T follicular helper cell (primary cell): ENCODE data around the gene HOXA9.

Experiments used
- DNase-seq: peaks from one replicate; pipeline ENCODE4 v3.0.0-alpha.2; 2020; ENCODE audit warnings: low read depth

The HOXA9 gene

DNA sequence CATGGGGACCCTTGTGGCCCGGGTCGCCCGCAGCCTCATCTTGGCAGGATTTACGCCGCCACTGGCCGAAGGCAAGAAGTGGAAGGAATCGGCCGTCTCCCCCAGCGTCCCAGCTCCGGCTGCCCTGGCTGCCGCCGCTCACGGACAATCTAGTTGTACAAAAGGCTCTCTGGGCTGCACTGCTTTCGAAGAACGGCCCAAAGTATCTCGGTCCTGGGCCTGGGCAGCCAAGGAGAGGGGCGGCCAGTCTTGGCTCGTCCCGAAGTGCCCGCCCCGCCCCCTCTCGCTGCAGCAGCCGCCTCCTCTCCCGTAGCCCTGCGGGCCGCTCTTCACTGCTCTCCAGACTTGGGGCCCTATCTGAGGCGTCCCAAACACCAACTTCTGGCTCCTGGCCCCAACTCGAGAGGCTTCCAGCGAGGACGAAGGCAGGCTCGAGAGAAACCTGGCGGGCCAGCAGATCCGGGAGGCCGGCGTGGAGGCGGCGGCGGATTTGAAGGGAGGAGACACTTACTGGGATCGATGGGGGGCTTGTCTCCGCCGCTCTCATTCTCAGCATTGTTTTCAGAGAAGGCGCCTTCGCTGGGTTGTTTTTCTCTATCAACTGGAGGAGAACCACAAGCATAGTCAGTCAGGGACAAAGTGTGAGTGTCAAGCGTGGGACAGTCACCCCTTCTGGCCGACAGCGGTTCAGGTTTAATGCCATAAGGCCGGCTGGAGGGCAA is 809 bp downstream of the HOXA9 start:
- DNase-seq, result no peak

DNA sequence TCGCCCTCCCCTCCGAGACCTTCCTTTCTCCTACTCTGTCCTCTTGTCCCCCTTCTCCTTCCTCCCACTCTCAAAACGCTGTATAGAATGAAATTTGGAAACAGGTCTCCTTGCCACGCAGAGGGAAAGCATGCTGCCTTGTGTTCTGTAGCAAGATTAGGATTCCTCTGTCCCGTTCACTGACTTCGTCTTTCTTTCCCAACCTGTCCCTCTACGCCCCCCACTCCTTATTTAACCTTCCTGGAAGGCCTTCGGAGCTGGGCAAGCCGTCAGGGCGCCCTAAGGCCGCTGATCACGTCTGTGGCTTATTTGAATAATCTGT is 1.3 kb downstream of the HOXA9 start:
- DNase-seq, result no peak

DNA sequence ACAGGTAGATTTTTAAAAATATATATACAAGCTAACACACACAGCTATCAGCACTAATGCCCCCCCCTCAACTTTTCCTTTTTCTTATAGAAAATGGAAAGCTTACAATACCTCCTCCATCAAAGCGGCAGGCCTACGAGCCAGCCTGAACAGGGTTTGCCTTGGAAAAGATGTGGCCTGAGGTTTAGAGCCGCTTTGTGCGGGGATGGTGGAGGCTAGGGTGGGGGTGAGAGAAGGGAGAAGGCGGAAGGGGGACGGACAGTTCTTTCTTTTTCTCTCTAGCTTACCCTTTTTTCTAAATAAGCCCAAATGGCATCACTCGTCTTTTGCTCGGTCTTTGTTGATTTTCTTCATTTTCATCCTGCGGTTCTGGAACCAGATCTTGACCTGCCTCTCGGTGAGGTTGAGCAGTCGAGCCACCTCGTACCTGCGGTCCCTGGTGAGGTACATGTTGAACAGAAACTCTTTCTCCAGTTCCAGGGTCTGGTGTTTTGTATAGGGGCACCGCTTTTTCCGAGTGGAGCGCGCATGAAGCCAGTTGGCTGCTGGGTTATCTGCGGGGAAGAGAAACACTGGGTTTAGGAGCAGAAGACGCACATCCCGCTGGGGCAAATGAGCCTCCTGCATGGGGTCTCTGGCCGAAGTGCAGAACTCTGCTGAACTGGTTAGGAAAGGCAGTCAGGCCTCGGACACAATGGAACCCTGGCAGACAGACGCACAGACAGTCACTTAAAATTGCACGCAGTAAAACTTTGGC is 1.9 kb downstream of the HOXA9 start:
- no peak for DNase-seq

DNA sequence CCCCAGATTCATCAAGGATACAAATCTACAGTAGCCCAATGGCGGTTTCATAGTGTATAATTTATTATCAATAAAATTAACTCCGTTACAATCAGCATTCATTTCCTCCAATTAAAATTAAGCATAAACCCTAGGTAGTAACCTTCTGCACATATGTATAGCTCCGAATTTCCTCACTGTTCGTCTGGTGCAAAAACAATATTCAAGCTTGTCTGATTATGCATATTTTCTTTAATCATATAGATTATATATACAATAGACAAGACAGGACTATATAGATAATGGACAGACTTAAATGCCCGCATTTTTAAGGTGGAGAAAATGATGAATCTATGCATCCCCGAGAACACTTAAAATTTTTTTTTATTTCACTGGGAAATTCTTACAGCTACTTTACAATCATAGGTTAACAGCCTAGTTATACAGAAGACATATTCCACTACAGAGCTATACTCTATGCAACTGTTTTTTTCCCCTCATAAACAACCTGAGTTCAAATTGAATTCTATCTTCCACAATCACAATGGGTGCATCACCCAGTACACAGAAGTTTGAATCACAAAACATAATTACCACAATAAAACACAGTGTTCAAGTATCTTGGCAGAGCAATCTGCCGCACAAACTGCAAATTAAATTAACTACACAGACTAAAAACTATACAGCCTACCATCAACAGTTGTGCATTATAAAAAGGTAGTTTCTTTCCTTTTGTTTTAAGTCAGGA is 2.6 kb downstream of the HOXA9 start:
- DNase-seq, result no peak

DNA sequence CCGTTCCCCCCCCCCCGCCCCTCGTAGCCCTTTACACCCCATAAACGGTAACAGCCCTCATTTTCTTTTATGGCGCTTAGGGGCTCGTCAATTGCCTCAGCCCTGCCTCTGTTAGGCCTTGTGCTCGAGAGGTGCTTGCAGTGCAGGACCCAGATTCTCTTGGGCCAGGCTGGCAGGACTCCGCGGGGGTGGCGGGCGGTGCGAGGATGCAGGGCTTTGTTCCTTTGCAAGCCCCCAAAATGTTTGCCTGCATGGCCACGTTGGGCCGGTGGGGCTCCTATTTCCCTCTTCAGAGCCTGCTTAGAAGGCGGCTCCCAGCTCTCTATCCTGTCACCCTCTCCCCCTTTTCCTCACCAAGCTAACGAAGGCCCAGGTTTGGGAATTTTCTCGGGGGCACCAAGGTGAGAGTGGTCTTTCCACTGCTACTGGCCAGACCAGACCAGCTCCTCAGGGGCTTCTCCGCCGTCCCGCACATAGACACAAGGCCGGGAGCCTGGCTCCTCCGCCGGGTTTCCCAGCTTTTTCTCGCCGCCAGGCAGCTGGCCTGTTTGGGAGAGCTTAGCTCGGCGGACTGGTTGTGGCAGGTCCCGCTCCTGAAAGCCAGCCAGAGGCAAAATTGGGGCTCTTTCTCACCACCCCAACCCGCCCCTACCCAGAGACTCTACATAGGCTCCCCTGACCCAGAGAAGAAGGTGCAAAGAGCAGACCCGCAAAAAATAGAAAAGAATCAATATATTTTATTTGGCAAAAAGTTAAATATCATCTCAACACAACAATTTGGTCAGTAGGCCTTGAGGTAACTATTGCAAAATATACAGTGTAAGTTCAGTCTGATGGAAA is 3.4 kb downstream of the HOXA9 start:
- no peak for DNase-seq

DNA sequence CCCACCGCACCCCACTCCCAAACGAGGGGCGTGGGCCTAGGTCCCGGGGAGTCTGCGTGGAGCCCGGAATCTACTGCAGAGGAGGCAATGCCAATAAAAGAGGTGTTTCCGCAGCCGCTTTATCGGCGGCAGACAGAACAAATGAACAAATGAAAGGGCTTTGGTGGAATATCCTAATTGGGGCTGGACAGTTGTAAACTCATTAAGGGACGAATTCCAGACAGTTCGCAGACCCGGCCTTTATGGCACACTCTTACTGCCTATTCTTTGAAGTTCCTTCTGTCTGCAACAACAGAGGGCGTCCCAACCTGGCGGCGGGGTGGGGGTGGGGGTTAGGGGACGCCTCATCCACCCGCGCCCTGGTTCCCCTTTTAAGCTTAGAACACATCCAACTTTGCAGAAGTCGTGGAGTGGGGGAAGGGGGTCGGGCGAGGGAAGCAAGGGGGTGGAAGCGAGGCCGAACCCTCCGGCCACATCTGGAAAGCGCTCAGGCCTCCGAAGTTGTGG is 4.1 kb downstream of the HOXA9 start:
- DNase-seq, result no peak

DNA sequence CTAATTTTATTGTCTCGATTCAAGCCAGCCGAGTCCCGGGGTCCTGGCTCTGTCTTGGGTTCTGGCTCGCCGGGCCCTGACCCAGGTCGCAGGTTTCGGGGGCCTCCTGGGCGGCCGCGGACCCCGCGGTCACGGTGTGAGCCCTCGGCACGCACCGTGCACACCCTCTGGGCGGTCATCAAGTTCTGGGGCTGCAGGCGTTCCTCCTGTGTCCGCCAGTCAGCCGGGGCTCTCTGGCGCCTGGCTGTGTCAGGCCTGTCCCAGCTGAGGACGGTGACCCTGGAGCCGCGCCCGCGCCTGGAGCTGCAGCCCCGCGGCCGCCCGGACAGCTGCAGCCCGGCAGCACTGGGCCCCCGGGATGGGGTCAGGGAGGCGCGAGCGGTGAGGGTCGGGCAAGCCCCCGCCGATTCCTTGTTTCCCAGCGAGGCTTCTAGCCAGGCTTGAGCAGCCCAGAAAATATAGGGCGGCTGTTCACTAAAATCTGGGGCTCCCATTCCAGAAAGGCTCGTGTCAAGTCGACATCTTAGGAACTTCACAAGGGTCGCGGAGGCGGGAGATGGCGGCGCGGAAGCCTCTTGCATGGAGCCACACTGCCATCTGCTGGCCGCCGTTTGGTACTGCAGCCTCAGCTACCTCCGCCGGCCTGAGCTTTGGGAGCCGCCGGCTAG is 4.7 kb downstream of the HOXA9 start:
- peak; percentile 69 for DNase-seq

DNA sequence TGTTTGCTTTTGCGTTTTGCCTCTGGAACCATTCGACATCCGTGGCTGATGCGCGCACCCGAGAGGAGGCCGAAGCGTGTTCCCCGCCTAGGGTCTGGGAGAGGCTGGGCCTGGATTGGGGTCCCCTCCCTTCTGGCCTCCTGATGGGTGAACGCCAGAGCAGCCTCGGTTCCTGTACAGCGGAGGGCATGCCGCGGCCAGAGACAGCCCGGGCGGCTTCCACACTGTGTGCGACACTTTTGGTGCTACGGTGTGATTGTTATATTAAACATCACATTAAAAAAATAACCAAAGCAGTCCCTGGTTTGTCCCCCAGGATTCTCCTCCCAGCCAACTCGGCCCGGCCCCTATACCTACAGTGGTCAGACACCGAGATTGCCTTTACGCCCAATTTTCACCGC is 5.2 kb downstream of the HOXA9 start:
- no peak for DNase-seq

DNA sequence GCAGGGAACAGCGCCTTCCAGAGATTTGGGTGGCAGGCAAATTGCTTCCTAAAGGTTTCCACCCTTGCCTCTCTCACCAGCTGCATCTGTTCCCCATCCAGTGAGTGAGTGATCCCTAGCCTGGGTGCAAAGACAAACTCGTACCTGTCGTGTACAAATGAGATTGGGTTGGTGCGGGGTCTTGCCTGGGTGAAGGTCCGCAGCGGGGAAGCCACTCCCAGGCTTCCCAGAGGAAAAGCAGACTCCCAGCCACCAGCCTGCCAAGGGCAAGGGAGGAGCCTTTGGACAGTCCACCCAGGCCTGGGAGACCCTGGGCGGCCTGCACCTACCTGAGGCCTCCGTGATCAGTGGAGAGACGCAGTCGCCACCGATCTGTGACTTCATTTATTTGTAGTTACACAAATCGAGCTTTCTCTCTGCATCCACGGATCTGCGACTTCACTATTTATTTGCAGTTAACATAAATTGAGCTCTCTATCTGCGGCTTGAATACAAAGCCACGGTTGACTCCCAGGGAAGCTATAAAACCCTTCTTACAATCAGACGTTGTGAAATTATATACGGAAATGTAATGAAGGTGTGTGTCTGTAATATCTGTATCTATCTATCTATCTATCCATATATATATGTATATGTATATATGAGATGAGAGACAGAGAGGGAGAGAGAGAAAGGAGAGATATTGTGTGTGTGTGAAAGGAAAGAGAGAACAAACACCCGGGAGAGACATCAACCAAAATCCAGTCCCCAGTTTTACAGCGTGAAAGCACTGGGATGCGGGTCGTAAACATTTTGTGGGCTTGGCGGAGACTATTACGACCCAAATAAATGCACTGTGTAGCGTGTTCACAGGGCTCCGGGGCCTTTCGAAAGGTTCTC is 5.8 kb downstream of the HOXA9 start:
- DNase-seq, result no peak

DNA sequence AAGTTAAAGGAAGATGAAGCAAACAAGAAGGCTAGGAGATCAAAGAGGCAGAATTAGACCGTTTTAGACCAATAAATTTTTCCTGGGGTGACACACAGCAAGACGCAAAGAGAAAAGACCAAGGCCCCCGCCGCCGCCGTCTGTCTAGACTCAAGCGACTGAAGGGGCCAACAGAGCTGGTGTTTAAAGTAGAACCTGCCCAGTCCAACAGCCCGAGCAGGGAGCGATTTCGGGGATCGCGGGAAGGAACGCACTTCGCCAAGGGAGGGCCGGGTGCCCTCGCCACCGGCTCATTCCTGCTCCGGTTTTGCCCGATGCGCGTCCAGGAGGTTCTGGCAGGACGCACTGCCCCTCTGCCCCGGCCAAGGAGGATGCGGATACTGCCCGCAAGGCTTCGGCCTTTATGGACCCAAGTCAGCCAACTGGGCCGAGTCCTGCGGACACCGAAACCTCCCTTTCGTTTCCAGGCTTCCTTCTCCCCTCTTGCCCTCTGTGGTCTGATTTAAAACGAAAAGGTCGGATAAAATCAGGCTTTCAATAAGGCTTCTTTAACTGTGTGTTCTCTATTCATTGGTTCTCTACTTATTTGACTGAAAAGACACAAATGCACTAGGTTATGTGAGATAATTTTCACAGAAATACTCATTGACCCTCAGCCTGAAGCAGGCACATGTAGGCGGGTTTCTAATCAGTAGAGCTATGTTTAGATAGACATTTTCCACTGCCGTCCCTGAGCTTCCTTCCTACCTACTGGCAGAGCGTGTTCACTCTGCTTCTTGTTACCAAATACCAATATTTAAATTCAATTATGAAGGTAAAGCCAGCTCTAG is 6.7 kb downstream of the HOXA9 start:
- DNase-seq, result no peak

DNA sequence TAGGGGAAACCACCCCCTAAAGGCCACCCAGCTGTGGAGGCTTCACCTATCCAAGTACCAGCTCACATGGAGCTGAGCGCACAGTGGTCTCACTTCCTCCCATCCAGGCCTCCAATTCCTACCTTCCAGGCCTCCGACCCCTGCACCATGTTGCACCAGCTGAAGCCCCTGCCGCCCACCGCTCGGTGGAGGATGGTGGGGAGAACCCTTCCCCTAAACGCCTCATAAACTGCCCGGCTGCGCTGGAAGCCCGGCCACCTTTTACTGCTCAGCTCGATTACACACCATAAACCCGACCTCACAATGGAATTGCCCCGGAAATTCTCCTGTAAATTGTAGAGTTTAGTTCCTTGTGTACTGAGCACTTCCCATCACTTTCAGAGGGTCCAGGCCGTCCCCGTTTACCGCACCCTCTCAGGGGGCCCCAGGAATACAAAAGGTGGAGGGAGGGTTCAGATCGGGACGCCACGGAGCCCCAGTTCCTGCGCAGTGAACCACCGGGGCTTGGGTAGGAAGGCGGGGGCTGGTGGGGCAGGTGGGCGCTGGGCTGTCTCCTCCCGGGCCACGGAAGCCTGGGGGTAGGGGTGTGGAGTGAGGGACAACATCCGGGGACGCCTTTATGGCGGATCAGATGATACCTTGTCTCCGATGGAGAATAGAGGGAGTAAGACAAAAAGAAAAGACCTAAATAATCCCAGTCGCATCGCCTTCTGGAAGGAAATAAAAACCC is 7.5 kb downstream of the HOXA9 start:
- no peak for DNase-seq

DNA sequence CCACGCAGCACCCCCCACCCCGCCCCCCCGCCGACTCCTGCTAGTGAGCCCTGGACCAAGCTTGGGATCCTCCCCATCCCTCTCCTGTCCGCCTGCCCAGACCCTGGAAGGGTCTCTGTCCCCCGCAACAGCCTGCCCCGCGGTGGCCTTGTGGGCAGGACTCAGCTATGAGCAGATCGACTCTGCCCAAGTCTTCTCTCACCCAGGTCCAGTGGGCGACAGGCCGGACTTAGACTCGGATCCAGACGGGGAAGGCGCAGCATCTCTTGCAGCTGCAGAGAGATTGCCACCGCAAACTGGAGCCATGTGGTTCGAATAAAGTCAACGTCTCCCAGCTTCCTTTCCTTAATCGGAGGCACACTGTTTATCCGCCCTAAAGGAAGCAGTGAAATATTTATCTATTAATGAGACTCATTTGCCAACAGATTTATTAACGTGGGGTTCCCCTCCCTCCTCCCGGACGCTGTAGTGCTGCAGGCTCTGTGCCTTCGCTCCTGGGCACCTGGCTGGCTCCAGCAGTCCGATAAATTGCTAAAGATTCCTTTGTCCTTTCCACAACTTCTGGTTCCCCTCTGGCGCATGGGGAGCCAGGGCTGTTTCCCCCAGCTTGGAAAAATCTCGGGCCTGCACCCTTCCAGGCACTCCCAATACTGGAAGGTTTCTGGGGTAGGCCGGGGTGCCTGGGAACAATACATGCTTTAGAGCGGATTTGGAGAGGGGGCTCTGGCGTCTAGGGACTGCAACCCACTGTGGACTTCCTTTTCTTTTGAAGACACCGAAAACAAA is 8.2 kb downstream of the HOXA9 start:
- no peak for DNase-seq

DNA sequence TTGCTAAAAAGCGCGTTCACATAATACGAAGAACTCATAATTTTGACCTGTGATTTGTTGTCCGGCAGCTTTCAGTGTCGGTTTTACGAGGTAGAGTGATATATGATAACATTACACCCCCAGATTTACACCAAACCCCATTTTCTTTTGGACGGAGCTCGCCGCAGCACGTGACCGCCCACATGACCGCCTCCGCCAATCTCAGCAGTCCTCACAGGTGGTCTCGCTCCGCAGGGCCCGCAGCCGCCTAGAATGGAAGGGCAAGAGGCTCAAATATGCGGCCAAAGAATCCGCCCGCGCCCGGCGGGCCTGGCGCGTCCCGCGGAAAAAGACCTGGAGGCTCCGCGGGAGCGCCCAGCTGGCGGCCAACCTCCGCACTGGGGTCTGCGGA is 8.8 kb downstream of the HOXA9 start, which contains the start of gene HOXA7:
TSS of gene HOXA7 (minus strand) at position 168 of the 391 bp plus-strand sequence. CDS start at position 38, 130 bp downstream.
- no peak for DNase-seq

DNA sequence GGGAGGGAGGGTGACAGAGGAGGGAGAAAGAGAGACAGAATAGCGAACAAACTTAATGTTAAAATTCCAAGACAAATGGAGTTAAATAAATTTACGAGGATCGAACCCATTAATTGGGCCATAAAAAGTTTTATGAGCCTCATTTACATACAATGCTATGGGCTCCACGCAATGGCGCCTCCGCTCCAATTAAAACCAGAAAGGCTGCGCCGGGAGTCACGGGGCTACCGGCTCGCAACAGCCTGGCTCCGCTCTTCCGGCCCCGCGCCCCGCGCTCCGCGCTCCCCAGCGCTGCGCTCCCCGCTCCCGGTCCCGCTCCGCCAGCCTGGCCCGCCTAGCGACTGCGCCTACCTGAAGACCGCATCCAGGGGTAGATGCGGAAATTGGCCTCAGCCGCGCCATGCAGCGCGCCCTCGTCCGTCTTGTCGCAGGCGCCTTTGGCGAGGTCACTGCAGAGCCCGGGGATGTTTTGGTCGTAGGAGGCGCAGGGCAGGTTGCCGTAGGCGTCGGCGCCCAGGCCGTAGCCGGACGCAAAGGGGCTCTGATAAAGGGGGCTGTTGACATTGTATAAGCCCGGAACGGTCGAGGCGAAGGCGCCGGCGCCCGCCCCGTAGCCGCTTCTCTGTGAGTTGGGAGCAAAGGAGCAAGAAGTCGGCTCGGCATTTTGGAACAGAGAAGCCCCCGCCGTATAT is 9.4 kb downstream of the HOXA9 start:
- no peak for DNase-seq

DNA sequence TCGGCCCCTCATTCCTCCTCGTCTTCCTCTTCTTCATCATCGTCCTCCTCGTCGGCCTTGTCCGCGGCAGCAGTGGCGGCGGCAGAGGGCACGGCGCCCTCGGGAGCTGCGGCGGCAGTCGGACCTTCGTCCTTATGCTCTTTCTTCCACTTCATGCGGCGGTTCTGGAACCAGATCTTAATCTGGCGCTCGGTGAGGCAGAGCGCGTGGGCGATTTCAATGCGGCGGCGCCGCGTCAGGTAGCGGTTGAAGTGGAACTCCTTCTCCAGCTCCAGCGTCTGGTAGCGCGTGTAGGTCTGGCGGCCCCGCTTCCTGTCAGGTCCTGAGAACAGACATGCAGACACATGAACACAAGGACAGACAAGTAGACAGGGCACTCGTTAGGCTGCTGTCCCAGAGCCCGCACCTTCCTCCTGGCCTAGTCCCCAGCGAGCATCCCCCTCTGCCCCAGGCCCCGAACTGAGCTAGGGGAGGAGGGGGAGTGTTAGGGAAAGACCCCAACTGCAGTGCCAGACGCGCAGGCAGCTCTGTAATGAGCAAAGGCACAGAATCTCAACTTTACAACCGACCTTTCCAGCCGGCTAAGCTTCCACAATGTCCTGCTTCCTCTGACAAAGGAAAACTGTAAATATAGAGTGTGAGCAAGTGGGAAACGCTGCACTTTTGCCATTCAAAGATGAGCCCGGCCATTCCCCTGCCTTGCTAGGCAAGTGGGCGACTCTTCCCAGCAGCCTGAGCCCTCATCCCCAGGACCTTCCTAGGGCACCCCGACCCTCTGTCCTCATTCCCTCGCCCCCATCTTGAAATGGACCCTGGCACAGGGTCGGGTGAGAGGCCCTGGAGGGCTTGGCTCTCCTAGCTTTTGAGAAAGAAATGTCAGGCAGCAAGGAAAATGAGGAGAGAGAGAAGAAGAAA is 10.2 kb downstream of the HOXA9 start:
- no peak for DNase-seq

DNA sequence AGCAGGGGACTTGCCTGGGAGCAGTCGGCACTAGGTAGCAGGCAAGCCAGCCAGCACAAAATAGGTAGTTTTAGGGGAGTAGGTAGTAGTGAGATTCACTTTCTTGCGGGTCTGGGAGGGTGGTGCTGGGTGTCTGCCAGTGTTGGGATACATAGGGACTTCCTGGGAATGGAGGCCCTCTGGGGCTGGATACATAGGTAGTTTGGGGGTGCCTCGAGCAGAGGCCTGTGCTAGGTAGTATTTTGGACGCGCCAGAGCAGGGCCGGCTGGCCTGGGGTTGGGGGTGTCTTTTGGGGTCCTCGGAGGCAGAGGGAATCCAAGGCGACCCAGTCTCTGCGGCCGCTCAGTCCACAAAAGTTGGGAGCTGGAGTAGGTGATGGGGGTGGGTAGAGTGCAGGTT is 11.0 kb downstream of the HOXA9 start:
- DNase-seq, result no peak
